SK-N-SH (cell line): Measurements from ENCODE around the gene MYO16. TPM values are rescaled to one million over a fixed set of nuclear protein-coding genes. Genes with fewer than 3 reads are reported as not detected.

Source experiments
- CTCF ChIA-PET: fragments of 300-600, 350-600 bp; formaldehyde crosslinking; extraction: SDS; loops from one replicate; lab custom pipeline; 2021; lab: Yijun Ruan, JAX
- POLR2A ChIA-PET: fragments of 350-600 bp; sonication (Branson Sonifier 250); formaldehyde crosslinking; extraction: SDS; loops from one replicate; lab custom pipeline; 2020; ENCODE audit warnings: antibody characterized with exemption, inconsistent platforms; lab: Yijun Ruan, JAX
- DNase-seq: peaks from one replicate; pipeline ENCODE4 v3.0.0; 2012
- H2AFZ ChIP-seq: fragments of 200-600 bp; sonication (generic); 2 replicates; pipeline ENCODE4 v1.8.1; 2016; ENCODE audit warnings: antibody characterized with exemption, mild to moderate bottlenecking, low read depth
- H3F3A ChIP-seq: fragments of 200-600 bp; sonication (generic); replicated peaks from 2 replicates; pipeline ENCODE3; 2016; ENCODE audit warnings: antibody characterized with exemption, mild to moderate bottlenecking; ENCODE audit not compliant: insufficient read depth
- H3K27ac ChIP-seq, 2 experiments: fragments of 200-500 bp in 1 of 2; fragments of 200-600 bp in 1 of 2; sonication (Bioruptor generic) in 1 of 2; sonication (generic), shearing (Covaris generic) in 1 of 2; 2 replicates each; pipeline versions ENCODE4 v1.5.1 to v1.6.1; 2014 to 2016; ENCODE audit warnings: low read depth in 2 of 2, inconsistent platforms in 1 of 2, low read length in 1 of 2, mild to moderate bottlenecking in 1 of 2, mixed read lengths in 1 of 2
- H3K27me3 ChIP-seq: fragments of 200-600 bp; sonication (generic), shearing (Covaris generic); 2 replicates; pipeline ENCODE4 v1.6.1; 2016; ENCODE audit warnings: mixed run types; ENCODE audit not compliant: insufficient read depth
- H3K36me3 ChIP-seq, 2 experiments: fragments of 200-500 bp in 1 of 2; fragments of 200-600 bp in 1 of 2; sonication (Bioruptor generic) in 1 of 2; sonication (generic) in 1 of 2; replicated peaks in 1 of 2; 2 replicates each; pipeline versions ENCODE3 to v1.5.1; 2014 to 2016; ENCODE audit warnings: low read length in 1 of 2, mild to moderate bottlenecking in 1 of 2; ENCODE audit not compliant: insufficient read depth in 2 of 2, control insufficient read depth in 1 of 2
- H3K4me1 ChIP-seq, 2 experiments: fragments of 200-500 bp in 1 of 2; fragments of 200-600 bp in 1 of 2; sonication (Bioruptor generic) in 1 of 2; sonication (generic), shearing (Covaris generic) in 1 of 2; 2 replicates each; pipeline versions ENCODE4 v1.5.1 to v1.6.1; 2014 to 2016; ENCODE audit warnings: low read depth in 1 of 2, low read length in 1 of 2, mixed run types in 1 of 2; ENCODE audit not compliant: insufficient read depth in 2 of 2, control insufficient read depth in 1 of 2
- H3K4me2 ChIP-seq: fragments of 200-600 bp; sonication (generic), shearing (Covaris generic); 2 replicates; pipeline ENCODE4 v1.6.1; 2017; ENCODE audit warnings: mixed run types
- H3K4me3 ChIP-seq, 2 experiments: fragments of 200-500 bp in 1 of 2; fragments of 200-600 bp in 1 of 2; sonication (Bioruptor generic) in 1 of 2; sonication (generic), shearing (Covaris generic) in 1 of 2; 2 replicates each; pipeline versions ENCODE4 v1.5.1 to v1.8.1; 2014 to 2016; ENCODE audit warnings: low read depth in 2 of 2, inconsistent platforms in 1 of 2, low read length in 1 of 2, mild to moderate bottlenecking in 1 of 2, mixed read lengths in 1 of 2, moderate library complexity in 1 of 2
- H3K79me2 ChIP-seq: fragments of 200-600 bp; sonication (generic); 2 replicates; pipeline ENCODE4 v1.8.1; 2017; ENCODE audit warnings: mild to moderate bottlenecking; ENCODE audit not compliant: insufficient read depth
- H3K9ac ChIP-seq: fragments of 200-600 bp; sonication (generic); 2 replicates; pipeline ENCODE4 v1.6.1; 2017; ENCODE audit warnings: mixed run types
- H3K9me2 ChIP-seq: fragments of 200-600 bp; sonication (generic); 2 replicates; pipeline ENCODE4 v1.6.1; 2017; ENCODE audit warnings: mixed run types
- H3K9me3 ChIP-seq: fragments of 200-600 bp; sonication (generic); 2 replicates; pipeline ENCODE4 v1.6.1; 2017; ENCODE audit warnings: mixed run types, mild to moderate bottlenecking, moderate library complexity
- H4K20me1 ChIP-seq: fragments of 200-600 bp; sonication (generic); 2 replicates; pipeline ENCODE4 v1.6.1; 2017; ENCODE audit warnings: mild to moderate bottlenecking, mixed run types; ENCODE audit not compliant: insufficient read depth
- CHD2 ChIP-seq: fragments of 150-350 bp; IDR thresholded peaks from 2 replicates; pipeline ENCODE4 v1.6.1; 2018; ENCODE audit warnings: low read length; ENCODE audit not compliant: partially characterized antibody
- ELF1 ChIP-seq: IDR thresholded peaks from 2 replicates; pipeline ENCODE4 v1.4.0; 2012
- EP300 ChIP-seq, 2 experiments: IDR thresholded peaks; 2 replicates each; pipeline versions ENCODE4 v1.4.0 to v1.6.1; 2012; ENCODE audit warnings: borderline replicate concordance in 1 of 2, low read depth in 1 of 2, low read length in 1 of 2
- EZH2phosphoT487 ChIP-seq: fragments of 200-600 bp; sonication (generic); IDR thresholded peaks from 2 replicates; pipeline ENCODE4 v1.6.1; 2017; ENCODE audit warnings: low read depth, mixed run types, mild to moderate bottlenecking, antibody characterized with exemption, moderate library complexity, borderline replicate concordance
- FOXM1 ChIP-seq: IDR thresholded peaks from 2 replicates; pipeline ENCODE4 v1.4.0; 2012; ENCODE audit warnings: low read depth, mild to moderate bottlenecking
- GABPA ChIP-seq: IDR thresholded peaks from 2 replicates; pipeline ENCODE4 v1.4.0; 2012; ENCODE audit warnings: low read depth, mild to moderate bottlenecking
- NFIC ChIP-seq: IDR thresholded peaks from 2 replicates; pipeline ENCODE4 v1.4.0; 2012; ENCODE audit warnings: borderline replicate concordance
- POLR2AphosphoS5 ChIP-seq: IDR thresholded peaks from 2 replicates; pipeline ENCODE4 v1.6.1; 2012; ENCODE audit warnings: low read depth, low read length
- RAD21 ChIP-seq: IDR thresholded peaks from 2 replicates; pipeline ENCODE4 v1.6.1; 2012; ENCODE audit warnings: mild to moderate bottlenecking, low read length
- TAF1 ChIP-seq: IDR thresholded peaks from 2 replicates; pipeline ENCODE4 v1.6.1; 2012; ENCODE audit warnings: low read depth, mild to moderate bottlenecking, low read length, moderate library complexity, borderline replicate concordance
- TCF12 ChIP-seq: IDR thresholded peaks from 2 replicates; pipeline ENCODE4 v1.4.0; 2012
- TEAD4 ChIP-seq: IDR thresholded peaks from 2 replicates; pipeline ENCODE4 v1.4.0; 2012; ENCODE audit warnings: mild to moderate bottlenecking, borderline replicate concordance; ENCODE audit not compliant: insufficient read depth
- YY1 ChIP-seq: IDR thresholded peaks from 2 replicates; pipeline ENCODE4 v1.4.0; 2012; ENCODE audit warnings: low read depth, mild to moderate bottlenecking
- WGBS: methylation state at CpG from one replicate; pipeline ENCODE4 v1.1.6; 2017; ENCODE audit warnings: low lambda C conversion rate; 5-methylcytosine and 5-hydroxymethylcytosine counted together
- polyA plus RNA-seq, 3 experiments: library from polyadenylated mRNA; depleted of rRNA; stranded (reverse); fragments of >200 nt; gene quantifications; 2 replicates each; pipeline ENCODE4 v1.2.3, GENCODE V29; 2012
- TF ChIP-seq, protein P1 (sequence below): fragments of 200-600 bp; sonication (generic); IDR thresholded peaks from 2 replicates; pipeline ENCODE4 v1.6.1; 2017; ENCODE audit warnings: antibody characterized with exemption, mild to moderate bottlenecking, moderate library complexity
- TF ChIP-seq, protein P2 (sequence below): fragments of 150-350 bp; IDR thresholded peaks from 2 replicates; pipeline ENCODE4 v1.6.1; 2017; ENCODE audit warnings: antibody characterized with exemption, low read length, low read depth, borderline replicate concordance
- TF ChIP-seq, protein P3 (sequence below): IDR thresholded peaks from 2 replicates; pipeline ENCODE4; 2012
- TF ChIP-seq, protein P4 (sequence below): IDR thresholded peaks from 2 replicates; pipeline ENCODE4 v1.6.1; 2012; ENCODE audit warnings: mild to moderate bottlenecking, low read depth, low read length, moderate library complexity
- TF ChIP-seq, protein P5 (sequence below): IDR thresholded peaks from 2 replicates; pipeline ENCODE4 v1.4.0; 2012; ENCODE audit warnings: low read depth, borderline replicate concordance

MYO16 gene
- polyA plus RNA-seq, 1 of the 3 experiments (the other 2 are of a cell fraction), result 0.07 TPM

DNA sequence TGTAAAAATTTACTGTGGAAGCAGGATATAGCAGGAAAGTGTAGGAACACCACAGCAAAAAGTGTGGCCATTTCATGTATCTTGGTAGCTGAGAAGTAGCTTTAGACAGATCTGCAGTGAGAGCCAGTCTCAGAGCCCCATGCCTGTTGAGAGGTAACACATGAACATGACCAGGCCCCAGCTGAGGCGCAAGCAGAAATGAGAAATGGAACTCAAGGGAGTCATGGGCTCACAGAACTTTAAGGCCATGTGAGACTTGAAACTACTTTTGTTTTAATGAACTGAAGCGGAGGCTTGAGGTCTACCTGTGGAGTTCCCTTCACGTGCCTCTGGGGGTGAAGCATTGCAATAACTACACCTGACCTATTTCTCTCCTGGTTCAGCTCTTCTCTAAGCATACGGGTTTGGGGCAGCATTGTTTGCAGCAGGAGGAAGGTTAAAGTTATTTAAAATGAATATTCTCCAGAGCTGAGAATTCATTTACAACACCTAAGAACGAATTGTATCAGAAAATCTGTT lies 3.3 kb downstream of the MYO16 start:
- 24% methylated on average over 5 of the region's 5 CpGs for WGBS
- no peak overlapping the region for H2AFZ ChIP-seq
- no peaks in the 10 kb centered on the region for H3K9me3 ChIP-seq
- H3K27me3 ChIP-seq, result no peaks in the 10 kb centered on the region
- H3K27ac ChIP-seq, result no peak overlapping the region
- H3K4me2 ChIP-seq, result no peak overlapping the region
- H3K4me1 ChIP-seq, result no peaks in the 10 kb centered on the region; a peak in 1 of 4 replicates
- H3K9me2 ChIP-seq, result no peaks in the 10 kb centered on the region
- CTCF ChIA-PET, result interaction anchor here (0.8 to 1.6 kb wide), 3 partner anchors 11 to 29 kb away, joined by 3 to 6 read pairs (median 3); no protein-coding TSS in a partner anchor
- POLR2A ChIA-PET, result no interaction called here
- H3K4me3 ChIP-seq, result no peak overlapping the region
- TF ChIP-seq CHD2 (no peak), FOXM1 (no peak), NFIC (no peak), TCF12 (no peak), EP300 (IDR thresholded peaks at IDR 0.05; ENCODE audit: borderline replicate concordance in 1 of 2, low read depth in 1 of 2, low read length in 1 of 2) (no peak), RAD21 (no peak), ELF1 (no peak), GABPA (no peak), EZH2phosphoT487 (no peak), TEAD4 (no peak), YY1 (no peak), TAF1 (no peak), POLR2AphosphoS5 (no peak)
- TF ChIP-seq, protein P1, sequence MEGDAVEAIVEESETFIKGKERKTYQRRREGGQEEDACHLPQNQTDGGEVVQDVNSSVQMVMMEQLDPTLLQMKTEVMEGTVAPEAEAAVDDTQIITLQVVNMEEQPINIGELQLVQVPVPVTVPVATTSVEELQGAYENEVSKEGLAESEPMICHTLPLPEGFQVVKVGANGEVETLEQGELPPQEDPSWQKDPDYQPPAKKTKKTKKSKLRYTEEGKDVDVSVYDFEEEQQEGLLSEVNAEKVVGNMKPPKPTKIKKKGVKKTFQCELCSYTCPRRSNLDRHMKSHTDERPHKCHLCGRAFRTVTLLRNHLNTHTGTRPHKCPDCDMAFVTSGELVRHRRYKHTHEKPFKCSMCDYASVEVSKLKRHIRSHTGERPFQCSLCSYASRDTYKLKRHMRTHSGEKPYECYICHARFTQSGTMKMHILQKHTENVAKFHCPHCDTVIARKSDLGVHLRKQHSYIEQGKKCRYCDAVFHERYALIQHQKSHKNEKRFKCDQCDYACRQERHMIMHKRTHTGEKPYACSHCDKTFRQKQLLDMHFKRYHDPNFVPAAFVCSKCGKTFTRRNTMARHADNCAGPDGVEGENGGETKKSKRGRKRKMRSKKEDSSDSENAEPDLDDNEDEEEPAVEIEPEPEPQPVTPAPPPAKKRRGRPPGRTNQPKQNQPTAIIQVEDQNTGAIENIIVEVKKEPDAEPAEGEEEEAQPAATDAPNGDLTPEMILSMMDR, result no peak
- TF ChIP-seq, protein P2, sequence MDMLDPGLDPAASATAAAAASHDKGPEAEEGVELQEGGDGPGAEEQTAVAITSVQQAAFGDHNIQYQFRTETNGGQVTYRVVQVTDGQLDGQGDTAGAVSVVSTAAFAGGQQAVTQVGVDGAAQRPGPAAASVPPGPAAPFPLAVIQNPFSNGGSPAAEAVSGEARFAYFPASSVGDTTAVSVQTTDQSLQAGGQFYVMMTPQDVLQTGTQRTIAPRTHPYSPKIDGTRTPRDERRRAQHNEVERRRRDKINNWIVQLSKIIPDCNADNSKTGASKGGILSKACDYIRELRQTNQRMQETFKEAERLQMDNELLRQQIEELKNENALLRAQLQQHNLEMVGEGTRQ, result no peak
- TF ChIP-seq, protein P3, sequence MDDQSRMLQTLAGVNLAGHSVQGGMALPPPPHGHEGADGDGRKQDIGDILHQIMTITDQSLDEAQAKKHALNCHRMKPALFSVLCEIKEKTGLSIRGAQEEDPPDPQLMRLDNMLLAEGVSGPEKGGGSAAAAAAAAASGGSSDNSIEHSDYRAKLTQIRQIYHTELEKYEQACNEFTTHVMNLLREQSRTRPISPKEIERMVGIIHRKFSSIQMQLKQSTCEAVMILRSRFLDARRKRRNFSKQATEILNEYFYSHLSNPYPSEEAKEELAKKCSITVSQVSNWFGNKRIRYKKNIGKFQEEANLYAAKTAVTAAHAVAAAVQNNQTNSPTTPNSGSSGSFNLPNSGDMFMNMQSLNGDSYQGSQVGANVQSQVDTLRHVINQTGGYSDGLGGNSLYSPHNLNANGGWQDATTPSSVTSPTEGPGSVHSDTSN, result no peak
- TF ChIP-seq, protein P4, sequence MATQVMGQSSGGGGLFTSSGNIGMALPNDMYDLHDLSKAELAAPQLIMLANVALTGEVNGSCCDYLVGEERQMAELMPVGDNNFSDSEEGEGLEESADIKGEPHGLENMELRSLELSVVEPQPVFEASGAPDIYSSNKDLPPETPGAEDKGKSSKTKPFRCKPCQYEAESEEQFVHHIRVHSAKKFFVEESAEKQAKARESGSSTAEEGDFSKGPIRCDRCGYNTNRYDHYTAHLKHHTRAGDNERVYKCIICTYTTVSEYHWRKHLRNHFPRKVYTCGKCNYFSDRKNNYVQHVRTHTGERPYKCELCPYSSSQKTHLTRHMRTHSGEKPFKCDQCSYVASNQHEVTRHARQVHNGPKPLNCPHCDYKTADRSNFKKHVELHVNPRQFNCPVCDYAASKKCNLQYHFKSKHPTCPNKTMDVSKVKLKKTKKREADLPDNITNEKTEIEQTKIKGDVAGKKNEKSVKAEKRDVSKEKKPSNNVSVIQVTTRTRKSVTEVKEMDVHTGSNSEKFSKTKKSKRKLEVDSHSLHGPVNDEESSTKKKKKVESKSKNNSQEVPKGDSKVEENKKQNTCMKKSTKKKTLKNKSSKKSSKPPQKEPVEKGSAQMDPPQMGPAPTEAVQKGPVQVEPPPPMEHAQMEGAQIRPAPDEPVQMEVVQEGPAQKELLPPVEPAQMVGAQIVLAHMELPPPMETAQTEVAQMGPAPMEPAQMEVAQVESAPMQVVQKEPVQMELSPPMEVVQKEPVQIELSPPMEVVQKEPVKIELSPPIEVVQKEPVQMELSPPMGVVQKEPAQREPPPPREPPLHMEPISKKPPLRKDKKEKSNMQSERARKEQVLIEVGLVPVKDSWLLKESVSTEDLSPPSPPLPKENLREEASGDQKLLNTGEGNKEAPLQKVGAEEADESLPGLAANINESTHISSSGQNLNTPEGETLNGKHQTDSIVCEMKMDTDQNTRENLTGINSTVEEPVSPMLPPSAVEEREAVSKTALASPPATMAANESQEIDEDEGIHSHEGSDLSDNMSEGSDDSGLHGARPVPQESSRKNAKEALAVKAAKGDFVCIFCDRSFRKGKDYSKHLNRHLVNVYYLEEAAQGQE, result no peak
- TF ChIP-seq, protein P5, sequence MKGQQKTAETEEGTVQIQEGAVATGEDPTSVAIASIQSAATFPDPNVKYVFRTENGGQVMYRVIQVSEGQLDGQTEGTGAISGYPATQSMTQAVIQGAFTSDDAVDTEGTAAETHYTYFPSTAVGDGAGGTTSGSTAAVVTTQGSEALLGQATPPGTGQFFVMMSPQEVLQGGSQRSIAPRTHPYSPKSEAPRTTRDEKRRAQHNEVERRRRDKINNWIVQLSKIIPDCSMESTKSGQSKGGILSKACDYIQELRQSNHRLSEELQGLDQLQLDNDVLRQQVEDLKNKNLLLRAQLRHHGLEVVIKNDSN, result no peak
- no peaks in the 10 kb centered on the region for H3K36me3 ChIP-seq
- no peaks in the 10 kb centered on the region for H3K79me2 ChIP-seq
- H4K20me1 ChIP-seq, result no peaks in the 10 kb centered on the region
- H3F3A ChIP-seq, result no peaks in the 10 kb centered on the region
- H3K9ac ChIP-seq, result no peak overlapping the region
- DNase-seq, result no peak
